Esophagus (tissue), 2 donors: ENCODE data around the gene LRRTM2. TPM values are rescaled to one million over a fixed set of nuclear protein-coding genes. Genes with fewer than 3 reads are reported as not detected.

Experiments used
- H3K27ac ChIP-seq, 2 donors: one replicate each; pipeline ENCODE4 v1.5.1; 2013; ENCODE audit warnings: low read depth in 2 of 2, mild to moderate bottlenecking in 2 of 2, inconsistent platforms in 1 of 2, low read length in 1 of 2, moderate library complexity in 1 of 2
- H3K27me3 ChIP-seq, 2 donors: one replicate each; pipeline ENCODE4 v1.6.1; 2013; ENCODE audit warnings: low read length in 2 of 2, control low read depth in 1 of 2, mild to moderate bottlenecking in 1 of 2; ENCODE audit not compliant: insufficient read depth in 2 of 2, control insufficient read depth in 1 of 2
- H3K36me3 ChIP-seq, 2 donors: one replicate each; pipeline ENCODE4 v1.6.1; 2013; ENCODE audit warnings: low read length in 1 of 2; ENCODE audit not compliant: control insufficient read depth in 2 of 2, insufficient read depth in 2 of 2
- H3K4me1 ChIP-seq, 2 donors: one replicate each; pipeline ENCODE4 v1.6.1; 2013; ENCODE audit warnings: low read length in 1 of 2; ENCODE audit not compliant: control insufficient read depth in 2 of 2, insufficient read depth in 2 of 2
- H3K4me3 ChIP-seq, 2 donors: one replicate each; pipeline ENCODE4 v1.5.1; 2013; ENCODE audit warnings: low read length in 2 of 2, mild to moderate bottlenecking in 2 of 2, low read depth in 1 of 2, moderate library complexity in 1 of 2
- H3K9me3 ChIP-seq, 2 donors: one replicate each; pipeline ENCODE4 v1.6.1; 2013; ENCODE audit warnings: mild to moderate bottlenecking in 2 of 2, low read depth in 1 of 2, low read length in 1 of 2, moderate library complexity in 1 of 2; ENCODE audit not compliant: control insufficient read depth in 2 of 2, insufficient read depth in 1 of 2
- WGBS, 2 donors: extraction: QIAGEN DNeasy Blood & Tissue Kit; methylation state at CpG; one replicate each; pipeline ENCODE4 v1.1.7; 2013; 5-methylcytosine and 5-hydroxymethylcytosine counted together
- polyA plus RNA-seq, 2 donors: library from polyadenylated mRNA; stranded (reverse); fragments of 200-250 nt; gene quantifications; one replicate each; pipeline ENCODE4 v1.2.3, GENCODE V29; 2013
- donor health status: healthy with polysubstance abuse.
- donor health status: Bipolar disorder and iron deficiency.

LRRTM2 gene
- polyA plus RNA-seq, 2 donors = 0.01 to 0.02 TPM

GRCh38 chr5:138832218-138832617 is 42.9 kb downstream of the LRRTM2 start:
- H3K9me3 ChIP-seq = no peaks in the 10 kb centered on the region

GRCh38 chr5:138831703-138832102 is 43.4 kb downstream of the LRRTM2 start:
- Histone ChIP-seq H3K4me1 (no peaks in the 10 kb centered on the region), H3K36me3 (peaks cover 5 to 8% of the 10 kb centered on the region in 2 donors), H3K27ac (no peak overlapping the region), H3K27me3 (no peaks in the 10 kb centered on the region), H3K9me3 (no peaks in the 10 kb centered on the region), H3K4me3 (no peak overlapping the region)

More at GRCh38 chr5:138832218-138832617, 42.9 kb downstream of the LRRTM2 start:
- Histone ChIP-seq H3K36me3 (peaks cover 5 to 8% of the 10 kb centered on the region in 2 donors), H3K27ac (no peak overlapping the region), H3K27me3 (no peaks in the 10 kb centered on the region), H3K4me1 (no peaks in the 10 kb centered on the region), H3K4me3 (no peak overlapping the region)
- WGBS, 2 donors = 75 to 83% methylated on average over 2 of the region's 2 CpGs

GRCh38 chr5:138829341-138829740 is 45.8 kb downstream of the LRRTM2 start:
- WGBS, 2 donors = 94 to 96% methylated on average over 3 of the region's 3 CpGs
- Histone ChIP-seq H3K4me1 (no peaks in the 10 kb centered on the region), H3K4me3 (no peak overlapping the region), H3K27me3 (no peaks in the 10 kb centered on the region), H3K9me3 (no peaks in the 10 kb centered on the region), H3K27ac (no peak overlapping the region), H3K36me3 (peaks cover 5 to 9% of the 10 kb centered on the region in 2 donors)

DNA sequence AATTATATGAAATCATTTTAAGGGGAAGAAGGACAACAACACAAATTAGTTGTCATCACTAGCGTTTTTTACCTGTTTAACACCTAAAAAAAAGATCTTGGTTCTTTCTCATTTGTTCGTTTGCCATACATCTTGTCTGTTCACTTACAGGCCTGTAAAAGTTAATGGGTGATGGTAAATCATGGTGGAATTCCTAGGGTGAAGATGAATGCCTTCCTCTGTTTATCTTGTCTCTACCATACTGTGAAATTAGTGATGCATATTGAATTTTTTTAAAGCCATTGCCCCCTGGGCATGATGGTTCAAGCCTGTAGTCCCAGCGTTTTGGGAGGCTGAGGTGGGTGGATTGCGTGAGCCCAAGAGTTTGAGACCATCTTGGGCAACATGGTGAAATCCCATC is 46.6 kb downstream of the LRRTM2 start:
- Histone ChIP-seq H3K27ac (no peak overlapping the region), H3K9me3 (no peaks in the 10 kb centered on the region), H3K27me3 (no peaks in the 10 kb centered on the region), H3K4me3 (no peak overlapping the region), H3K4me1 (no peaks in the 10 kb centered on the region), H3K36me3 (peaks cover 5 to 9% of the 10 kb centered on the region in 2 donors)
- WGBS, 2 donors = 72 to 82% methylated on average over 4 of the region's 4 CpGs

- H3K4me1 ChIP-seq = no peaks in the 10 kb centered on the region
- no peaks in the 10 kb centered on the region for H3K27me3 ChIP-seq
- WGBS, 2 donors = 52 to 57% methylated on average over 5 of the region's 5 CpGs
- peaks cover 5 to 13% of the 10 kb centered on the region in 2 donors for H3K36me3 ChIP-seq
- H3K4me3 ChIP-seq = no peak overlapping the region
- H3K9me3 ChIP-seq = no peaks in the 10 kb centered on the region
- no peak overlapping the region for H3K27ac ChIP-seq
Measured at GRCh38 chr5:138824924-138825863, 49.9 kb downstream of the LRRTM2 start.

DNA sequence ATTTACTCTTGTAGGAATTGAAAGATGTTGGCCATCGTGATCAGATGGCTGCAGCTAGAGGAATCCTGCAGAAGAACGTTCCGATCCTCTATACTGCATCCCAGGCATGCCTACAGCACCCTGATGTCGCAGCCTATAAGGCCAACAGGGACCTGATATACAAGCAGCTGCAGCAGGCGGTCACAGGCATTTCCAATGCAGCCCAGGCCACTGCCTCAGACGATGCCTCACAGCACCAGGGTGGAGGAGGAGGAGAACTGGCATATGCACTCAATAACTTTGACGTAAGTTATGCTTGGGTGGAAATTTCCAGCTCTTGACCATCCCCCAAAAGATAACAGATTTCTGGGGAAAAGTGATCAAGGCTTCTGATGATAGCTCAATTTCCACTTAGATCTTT is 50.6 kb downstream of the LRRTM2 start:
- 71 to 77% methylated on average over 7 of the region's 7 CpGs for WGBS, 2 donors
- Histone ChIP-seq H3K9me3 (no peaks in the 10 kb centered on the region), H3K4me1 (no peaks in the 10 kb centered on the region), H3K27me3 (no peaks in the 10 kb centered on the region), H3K36me3 (peaks cover 5 to 16% of the 10 kb centered on the region in 2 donors), H3K4me3 (no peak overlapping the region), H3K27ac (no peak overlapping the region)

- no peaks in the 10 kb centered on the region for H3K27me3 ChIP-seq
- H3K4me3 ChIP-seq = no peak overlapping the region
- peaks cover 0 to 16% of the 10 kb centered on the region in 2 donors for H3K36me3 ChIP-seq
- no peak overlapping the region for H3K27ac ChIP-seq
- 83 to 87% methylated on average over 3 of the region's 3 CpGs for WGBS, 2 donors
- H3K4me1 ChIP-seq = no peaks in the 10 kb centered on the region
- H3K9me3 ChIP-seq = no peaks in the 10 kb centered on the region
Measured at GRCh38 chr5:138820695-138821094, 54.4 kb downstream of the LRRTM2 start.

DNA sequence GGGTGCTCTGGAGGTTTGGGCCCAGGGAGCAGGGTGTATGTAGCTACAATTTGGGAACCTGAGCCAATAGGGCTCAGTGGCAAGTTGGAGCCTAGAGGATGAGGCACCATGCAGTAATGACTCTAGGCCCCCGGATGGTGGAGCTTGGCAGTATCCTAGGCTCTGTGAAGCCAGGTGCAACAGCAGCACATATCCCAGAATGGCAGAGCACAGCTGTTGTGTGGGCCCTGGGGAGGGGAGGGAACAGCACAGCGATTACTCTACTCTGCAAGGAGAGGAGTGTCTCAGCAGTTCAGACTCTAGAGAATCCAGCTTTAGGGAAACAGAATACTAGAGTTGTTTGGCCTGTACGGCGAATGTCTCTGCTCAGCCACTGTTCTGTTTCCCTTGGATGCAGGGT is 56.1 kb downstream of the LRRTM2 start:
- Histone ChIP-seq H3K9me3 (no peaks in the 10 kb centered on the region), H3K4me3 (no peak overlapping the region), H3K27ac (no peak overlapping the region), H3K27me3 (no peaks in the 10 kb centered on the region), H3K4me1 (no peaks in the 10 kb centered on the region), H3K36me3 (peaks cover 0 to 16% of the 10 kb centered on the region in 2 donors)
- 86 to 91% methylated on average over 4 of the region's 4 CpGs for WGBS, 2 donors
